Measurements from ENCODE around the gene IDUA. TPM values are rescaled to one million over a fixed set of nuclear protein-coding genes. Genes with fewer than 3 reads are reported as not detected.

The IDUA gene
- total RNA-seq, 4 donors from 2014 or later = 23.9 to 79.4 (median 52.9) TPM

GRCh38 chr4:947491-947971 lies 39.3 kb upstream of the IDUA start:
- 88 to 89% methylated on average over 13 to 16 of the region's 19 CpGs for WGBS, 2 donors
- Histone ChIP-seq H3K4me1 (peaks cover 0 to 15% (median 0%) of the 10 kb centered on the region in 4 donors), H3K4me3 (no peak overlapping the region), H3K9me3 (no peaks in the 10 kb centered on the region), H3K27ac (no peak overlapping the region), H3K36me3 (peaks cover 0 to 50% (median 0%) of the 10 kb centered on the region in 3 donors), H3K27me3 (no peaks in the 10 kb centered on the region)
- no peak for TF ChIP-seq EP300 (IDR thresholded peaks at IDR 0.05)
- TF ChIP-seq POLR2A (IDR thresholded peaks at IDR 0.05) = no peak
- no peak for TF ChIP-seq CTCF (IDR thresholded peaks at IDR 0.05)
- no peak for DNase-seq (ENCODE audit: low spot score in 2 of 2)

- no peak for TF ChIP-seq CTCF (IDR thresholded peaks at IDR 0.05)
- no peak for TF ChIP-seq POLR2A (IDR thresholded peaks at IDR 0.05)
- TF ChIP-seq EP300 (IDR thresholded peaks at IDR 0.05) = no peak
- 83% methylated on average over 23 to 31 of the region's 33 CpGs for WGBS, 2 donors
- H3K27me3 ChIP-seq = no peaks in the 10 kb centered on the region
- no peaks in the 10 kb centered on the region for H3K9me3 ChIP-seq
- peaks cover 0 to 56% (median 0%) of the 10 kb centered on the region in 3 donors for H3K36me3 ChIP-seq
- peaks cover 0 to 15% (median 0%) of the 10 kb centered on the region in 4 donors for H3K4me1 ChIP-seq
- DNase-seq (ENCODE audit: low spot score in 2 of 2) = no peak
- no peak overlapping the region for H3K27ac ChIP-seq
- H3K4me3 ChIP-seq = no peak overlapping the region
Measured at GRCh38 chr4:948101-948935, 38.5 kb upstream of the IDUA start.

GRCh38 chr4:948936-949300 lies 37.9 kb upstream of the IDUA start:
- Histone ChIP-seq H3K27ac (no peak overlapping the region), H3K9me3 (no peaks in the 10 kb centered on the region), H3K4me3 (no peak overlapping the region), H3K36me3 (peaks cover 0 to 56% (median 0%) of the 10 kb centered on the region in 3 donors), H3K4me1 (peaks cover 0 to 15% (median 0%) of the 10 kb centered on the region in 4 donors), H3K27me3 (no peaks in the 10 kb centered on the region)
- 88% methylated on average over 12 to 13 of the region's 13 CpGs for WGBS, 2 donors
- no peak for DNase-seq (ENCODE audit: low spot score in 2 of 2)
- no peak for TF ChIP-seq EP300 (IDR thresholded peaks at IDR 0.05)
- no peak for TF ChIP-seq CTCF (IDR thresholded peaks at IDR 0.05)
- no peak for TF ChIP-seq POLR2A (IDR thresholded peaks at IDR 0.05)

- peaks cover 0 to 58% (median 0%) of the 10 kb centered on the region in 3 donors for H3K36me3 ChIP-seq
- H3K27me3 ChIP-seq = no peaks in the 10 kb centered on the region
- TF ChIP-seq EP300 (IDR thresholded peaks at IDR 0.05) (no peak), POLR2A (IDR thresholded peaks at IDR 0.05) (no peak), CTCF (IDR thresholded peaks at IDR 0.05) (no peak)
- 87 to 89% methylated on average over 20 of the region's 20 CpGs for WGBS, 2 donors
- H3K9me3 ChIP-seq = no peaks in the 10 kb centered on the region
- no peak for DNase-seq (ENCODE audit: low spot score in 2 of 2)
- no peak overlapping the region for H3K27ac ChIP-seq
- H3K4me1 ChIP-seq = peaks cover 0 to 15% (median 0%) of the 10 kb centered on the region in 4 donors
- no peak overlapping the region for H3K4me3 ChIP-seq
Measured at GRCh38 chr4:949656-950055, 37.2 kb upstream of the IDUA start.

Data from tibial nerve (tissue), 4 donors.